ENCODE results near the gene CDC42BPB. TPM values are rescaled to one million over a fixed set of nuclear protein-coding genes. Genes with fewer than 3 reads are reported as not detected.

The CDC42BPB gene
- total and polyA plus RNA-seq, 2 donors (not counting 1 experiment from before 2014, with no cell fraction given), result 44.8 to 98.3 TPM

DNA sequence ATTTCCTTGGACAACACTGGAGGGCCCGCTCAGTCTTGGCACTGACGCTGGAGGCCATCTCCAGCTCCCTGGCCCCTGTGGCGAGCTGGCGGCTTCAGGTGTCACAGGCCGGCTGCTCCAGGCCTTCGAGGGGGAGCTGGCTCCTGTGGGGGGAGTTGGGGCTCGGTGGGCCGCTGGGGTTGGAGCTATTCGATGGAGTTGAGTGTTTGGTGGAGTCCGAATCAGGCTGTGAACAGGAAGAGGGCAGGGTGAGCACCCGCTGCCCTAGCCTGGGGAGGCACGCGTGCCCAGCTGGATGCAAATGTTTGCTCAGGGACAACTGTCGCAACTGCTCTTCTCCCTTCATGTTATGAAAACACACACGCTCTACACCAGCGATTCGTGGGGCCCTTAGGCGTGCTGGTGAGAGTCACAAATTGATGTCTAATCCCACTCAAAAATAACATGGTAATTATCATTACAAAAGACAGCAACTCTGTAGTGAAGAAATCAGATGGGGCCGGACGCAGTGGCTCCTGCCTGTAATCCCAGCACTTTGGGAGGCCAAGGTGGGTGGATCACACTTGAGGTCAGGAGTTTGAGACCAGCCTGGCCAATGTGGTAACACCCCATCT lies 123.6 kb downstream of the CDC42BPB start:
- peaks cover 3% of the 10 kb centered on the region for H3K4me1 ChIP-seq (ENCODE audit: control insufficient read depth, extremely low read depth, insufficient read depth, low read length)
- no peak for DNase-seq (ENCODE audit: low read depth in 2 of 2)
- H3K36me3 ChIP-seq (ENCODE audit: control insufficient read depth, insufficient read depth, low read length), result peaks cover 13% of the 10 kb centered on the region
- TF ChIP-seq EZH2 (IDR thresholded peaks at IDR 0.05; ENCODE audit: low read length, missing control alignments), result no peak
- TF ChIP-seq, protein P1, sequence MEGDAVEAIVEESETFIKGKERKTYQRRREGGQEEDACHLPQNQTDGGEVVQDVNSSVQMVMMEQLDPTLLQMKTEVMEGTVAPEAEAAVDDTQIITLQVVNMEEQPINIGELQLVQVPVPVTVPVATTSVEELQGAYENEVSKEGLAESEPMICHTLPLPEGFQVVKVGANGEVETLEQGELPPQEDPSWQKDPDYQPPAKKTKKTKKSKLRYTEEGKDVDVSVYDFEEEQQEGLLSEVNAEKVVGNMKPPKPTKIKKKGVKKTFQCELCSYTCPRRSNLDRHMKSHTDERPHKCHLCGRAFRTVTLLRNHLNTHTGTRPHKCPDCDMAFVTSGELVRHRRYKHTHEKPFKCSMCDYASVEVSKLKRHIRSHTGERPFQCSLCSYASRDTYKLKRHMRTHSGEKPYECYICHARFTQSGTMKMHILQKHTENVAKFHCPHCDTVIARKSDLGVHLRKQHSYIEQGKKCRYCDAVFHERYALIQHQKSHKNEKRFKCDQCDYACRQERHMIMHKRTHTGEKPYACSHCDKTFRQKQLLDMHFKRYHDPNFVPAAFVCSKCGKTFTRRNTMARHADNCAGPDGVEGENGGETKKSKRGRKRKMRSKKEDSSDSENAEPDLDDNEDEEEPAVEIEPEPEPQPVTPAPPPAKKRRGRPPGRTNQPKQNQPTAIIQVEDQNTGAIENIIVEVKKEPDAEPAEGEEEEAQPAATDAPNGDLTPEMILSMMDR (conservative IDR thresholded peaks at IDR 0.05 in 1 of 2, IDR thresholded peaks at IDR 0.05 in 1 of 2; ENCODE audit: low read depth in 1 of 2, low read length in 2 of 2), result no peak
- H4K20me1 ChIP-seq (ENCODE audit: control insufficient read depth, extremely low read depth, insufficient read depth, low read length), result no peaks in the 10 kb centered on the region
- no peak overlapping the region for H3K4me3 ChIP-seq (replicated peaks in 1 of 4; ENCODE audit: control extremely low read depth in 1 of 4, insufficient read depth in 1 of 4, low read depth in 3 of 4, low read length in 4 of 4)
- no peaks in the 10 kb centered on the region for H3K79me2 ChIP-seq (ENCODE audit: control insufficient read depth, insufficient read depth, low read length)
- H2AFZ ChIP-seq (ENCODE audit: low read length), result no peak overlapping the region
- no peak overlapping the region for H3K27ac ChIP-seq (ENCODE audit: insufficient read depth, low read length)
- H3K9ac ChIP-seq (ENCODE audit: insufficient read depth, low read length), result no peak overlapping the region
- no peak overlapping the region for H3K4me2 ChIP-seq (ENCODE audit: extremely low read depth, insufficient read depth, low read length)
- no peaks in the 10 kb centered on the region for H3K9me3 ChIP-seq (ENCODE audit: control insufficient read depth, insufficient read depth, low read depth, low read length)
- H3K27me3 ChIP-seq (ENCODE audit: control insufficient read depth, insufficient read depth, low read length), result peaks cover 19% of the 10 kb centered on the region

DNA sequence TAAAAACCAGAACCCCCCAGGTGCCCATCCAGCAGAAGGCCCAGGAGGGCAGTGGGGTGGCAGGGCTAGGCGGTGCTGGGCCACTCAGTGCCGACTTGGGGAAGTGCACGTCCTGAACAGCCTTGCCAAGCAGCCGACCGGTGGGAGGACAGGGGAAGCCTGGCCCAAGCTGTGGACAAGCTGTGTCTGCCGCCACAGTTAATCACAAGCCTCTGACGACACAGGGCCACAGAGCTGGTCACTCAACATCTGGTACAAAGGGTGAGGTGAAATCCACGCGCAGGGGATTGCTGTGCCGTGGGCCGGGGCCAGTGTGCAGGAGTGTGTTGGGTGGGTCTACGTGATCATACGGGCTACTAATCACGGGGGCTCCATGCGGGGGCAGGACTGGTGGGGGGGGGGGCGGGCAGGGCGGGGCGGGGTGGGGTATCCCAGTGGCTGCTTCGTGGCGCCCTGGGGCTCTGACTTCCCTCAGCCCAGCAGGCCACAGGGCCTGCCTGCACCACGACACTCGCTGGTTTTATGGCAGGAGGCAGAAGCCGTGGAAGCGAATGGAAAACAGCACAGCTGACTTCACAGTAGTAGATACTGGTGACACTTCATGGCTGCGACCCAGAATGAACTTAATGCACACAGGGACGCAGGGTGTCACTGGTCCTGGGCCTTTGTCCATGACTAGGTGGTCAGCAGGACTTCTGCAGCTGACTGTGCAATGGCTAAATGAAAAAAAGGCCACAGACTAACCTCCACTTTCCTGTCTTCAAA lies 124.7 kb downstream of the CDC42BPB start:
- no peak overlapping the region for H3K4me3 ChIP-seq (replicated peaks in 1 of 4; ENCODE audit: control extremely low read depth in 1 of 4, insufficient read depth in 1 of 4, low read depth in 3 of 4, low read length in 4 of 4)
- no peak overlapping the region for H3K4me2 ChIP-seq (ENCODE audit: extremely low read depth, insufficient read depth, low read length)
- no peak overlapping the region for H2AFZ ChIP-seq (ENCODE audit: low read length)
- no peaks in the 10 kb centered on the region for H4K20me1 ChIP-seq (ENCODE audit: control insufficient read depth, extremely low read depth, insufficient read depth, low read length)
- peaks cover 29% of the 10 kb centered on the region for H3K27me3 ChIP-seq (ENCODE audit: control insufficient read depth, insufficient read depth, low read length)
- H3K27ac ChIP-seq (ENCODE audit: insufficient read depth, low read length), result no peak overlapping the region
- no peak for DNase-seq (ENCODE audit: low read depth in 2 of 2)
- H3K9me3 ChIP-seq (ENCODE audit: control insufficient read depth, insufficient read depth, low read depth, low read length), result no peaks in the 10 kb centered on the region
- peaks cover 6% of the 10 kb centered on the region for H3K36me3 ChIP-seq (ENCODE audit: control insufficient read depth, insufficient read depth, low read length)
- no peak for TF ChIP-seq EZH2 (IDR thresholded peaks at IDR 0.05; ENCODE audit: low read length, missing control alignments)
- TF ChIP-seq, protein P1 (conservative IDR thresholded peaks at IDR 0.05 in 1 of 2, IDR thresholded peaks at IDR 0.05 in 1 of 2; ENCODE audit: low read depth in 1 of 2, low read length in 2 of 2), result no peak
- H3K79me2 ChIP-seq (ENCODE audit: control insufficient read depth, insufficient read depth, low read length), result no peaks in the 10 kb centered on the region
- H3K4me1 ChIP-seq (ENCODE audit: control insufficient read depth, extremely low read depth, insufficient read depth, low read length), result peaks cover 5% of the 10 kb centered on the region
- no peak overlapping the region for H3K9ac ChIP-seq (ENCODE audit: insufficient read depth, low read length)

DNA sequence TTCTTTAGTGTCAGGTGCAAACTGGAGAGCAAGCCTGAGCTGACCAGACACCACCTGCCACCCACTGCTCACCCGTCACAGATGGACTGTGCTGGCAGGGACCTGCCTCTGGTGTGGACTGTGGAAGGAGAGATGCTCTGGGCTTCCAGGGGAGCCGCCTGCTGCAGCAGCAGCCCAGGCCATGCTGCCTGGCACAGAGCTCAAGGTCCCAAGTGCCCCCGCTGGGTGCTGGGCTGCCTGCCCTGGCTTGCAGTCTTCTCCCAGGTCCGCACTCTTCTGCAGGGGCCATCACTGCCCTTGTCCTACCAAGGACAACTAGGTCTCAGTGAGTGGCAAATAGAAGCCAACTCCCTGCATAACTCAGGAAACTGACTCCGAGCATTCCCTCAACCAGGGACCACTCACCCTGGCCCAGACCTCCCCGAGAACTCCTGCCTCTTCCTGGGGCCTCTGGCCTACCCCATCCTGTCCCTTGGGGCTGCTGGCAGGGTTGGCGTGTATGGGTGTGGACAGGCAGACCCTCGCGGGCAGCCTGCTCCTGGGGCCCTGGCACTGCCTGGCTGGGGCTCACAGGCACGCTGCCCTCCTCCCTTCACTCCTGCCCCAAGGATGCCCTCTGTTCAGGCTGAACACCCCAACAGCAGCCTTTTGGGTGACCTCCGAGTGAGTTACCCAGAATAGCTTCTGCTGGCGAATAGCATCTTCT lies 125.6 kb downstream of the CDC42BPB start:
- H3K36me3 ChIP-seq (ENCODE audit: control insufficient read depth, insufficient read depth, low read length), result peaks cover 2% of the 10 kb centered on the region
- H3K9ac ChIP-seq (ENCODE audit: insufficient read depth, low read length), result no peak overlapping the region
- H3K4me3 ChIP-seq (replicated peaks in 1 of 4; ENCODE audit: control extremely low read depth in 1 of 4, insufficient read depth in 1 of 4, low read depth in 3 of 4, low read length in 4 of 4), result no peak overlapping the region
- no peak overlapping the region for H3K27ac ChIP-seq (ENCODE audit: insufficient read depth, low read length)
- no peaks in the 10 kb centered on the region for H3K9me3 ChIP-seq (ENCODE audit: control insufficient read depth, insufficient read depth, low read depth, low read length)
- no peak overlapping the region for H2AFZ ChIP-seq (ENCODE audit: low read length)
- peaks cover 5% of the 10 kb centered on the region for H3K4me1 ChIP-seq (ENCODE audit: control insufficient read depth, extremely low read depth, insufficient read depth, low read length)
- no peak for DNase-seq (ENCODE audit: low read depth in 2 of 2)
- H4K20me1 ChIP-seq (ENCODE audit: control insufficient read depth, extremely low read depth, insufficient read depth, low read length), result no peaks in the 10 kb centered on the region
- TF ChIP-seq, protein P1 (conservative IDR thresholded peaks at IDR 0.05 in 1 of 2, IDR thresholded peaks at IDR 0.05 in 1 of 2; ENCODE audit: low read depth in 1 of 2, low read length in 2 of 2), result no peak
- peaks cover 29% of the 10 kb centered on the region for H3K27me3 ChIP-seq (ENCODE audit: control insufficient read depth, insufficient read depth, low read length)
- no peak overlapping the region for H3K4me2 ChIP-seq (ENCODE audit: extremely low read depth, insufficient read depth, low read length)
- no peaks in the 10 kb centered on the region for H3K79me2 ChIP-seq (ENCODE audit: control insufficient read depth, insufficient read depth, low read length)

Measured in fibroblast of lung (primary cell).